NCI-H2029 (cell line): ENCODE results near the gene SMNDC1.
"Not testable (repeated sequence)": the region's sequence is repeated elsewhere in the genome, so short reads cannot be mapped to it uniquely, and the experiment has no call there.

Experiments
- DNase-seq: peaks from one replicate; lab custom pipeline; 2025; lab: John Stamatoyannopoulos, UW

Gene SMNDC1

DNA sequence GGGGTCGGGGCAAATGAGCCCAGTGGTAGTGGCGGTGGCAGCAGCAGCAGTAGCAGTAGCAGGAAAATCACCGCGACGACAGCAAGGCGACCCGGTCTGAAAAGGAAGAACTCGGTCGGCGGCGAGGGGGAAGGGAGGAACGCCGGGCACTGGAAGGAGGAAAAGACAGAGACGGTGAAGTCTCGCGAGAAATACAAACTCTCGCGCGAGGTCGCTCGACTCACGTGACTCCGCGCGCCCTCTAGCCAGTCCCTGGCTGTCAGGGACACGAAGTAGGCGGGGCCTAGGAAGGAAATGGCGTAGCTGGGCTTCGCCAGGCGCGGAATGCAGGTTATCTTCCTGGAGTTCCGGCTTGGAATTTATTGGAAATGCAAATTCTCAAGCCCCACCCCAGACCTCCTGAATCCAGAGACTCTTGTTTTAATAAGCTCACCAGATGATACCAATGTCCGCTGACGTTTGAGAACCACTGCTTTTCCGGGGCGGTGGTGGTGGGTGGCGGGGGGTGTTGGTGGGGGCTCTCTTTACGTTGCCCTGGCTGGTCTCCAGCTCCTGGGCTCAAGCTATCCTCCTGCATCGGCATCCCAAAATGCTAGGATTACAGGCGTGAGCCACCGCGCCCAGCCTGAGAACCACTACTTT lies at the start of gene SMNDC1:
Gene SMNDC1 (minus strand): TSS at position 141 of the 642 bp plus-strand sequence. CDS start 1,333 bp downstream, outside the sequence.
- DNase-seq, result peak; percentile 90

DNA sequence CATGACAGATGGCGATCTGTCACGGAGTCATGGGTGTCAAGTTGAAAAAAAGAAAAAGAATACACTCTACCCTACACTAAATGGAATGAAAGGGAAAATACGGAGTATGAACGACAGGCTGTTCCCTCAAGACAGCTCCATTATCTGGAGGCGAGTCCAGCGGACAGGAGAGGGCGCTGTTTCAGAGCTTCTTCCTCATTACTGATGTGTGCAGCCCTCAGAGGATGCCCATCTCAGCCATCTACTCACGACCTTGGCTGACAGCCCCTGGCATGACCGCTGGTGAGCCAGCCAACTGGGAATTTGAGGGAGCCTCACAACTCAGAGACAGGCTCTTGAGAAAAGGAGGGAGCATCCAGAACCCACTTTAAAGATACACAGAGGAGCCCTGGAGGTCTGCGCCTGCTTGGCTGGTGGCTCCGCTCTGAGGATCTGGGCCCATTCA lies 49.6 kb upstream of the SMNDC1 start:
- peak; percentile 8 for DNase-seq

GRCh38 chr10:110353244-110354119 lies 48.8 kb upstream of the SMNDC1 start:
- DNase-seq, result no peak

- DNase-seq, result no peak
Measured at GRCh38 chr10:110352930-110353243, 48.2 kb upstream of the SMNDC1 start.

DNA sequence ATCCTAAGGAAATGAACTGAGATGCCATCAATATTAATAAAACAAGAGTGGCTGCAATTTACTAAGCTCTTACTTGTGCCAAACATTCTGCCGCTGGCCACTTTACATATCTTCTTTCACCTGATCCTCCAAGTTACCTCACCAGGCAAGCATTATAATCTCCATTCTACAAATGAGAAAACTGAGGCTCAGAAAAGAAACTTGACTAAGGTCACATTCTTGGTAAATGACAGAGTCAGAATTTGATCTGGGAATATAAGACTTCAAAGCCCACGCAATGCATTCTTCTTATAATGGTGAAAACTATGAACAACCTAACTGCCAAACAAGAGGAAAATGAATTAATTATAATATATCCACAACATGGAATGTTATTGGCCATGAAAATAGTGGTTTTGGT lies 46.1 kb upstream of the SMNDC1 start:
- no peak for DNase-seq

GRCh38 chr10:110349831-110350230 lies 45.1 kb upstream of the SMNDC1 start:
- no peak for DNase-seq

DNA sequence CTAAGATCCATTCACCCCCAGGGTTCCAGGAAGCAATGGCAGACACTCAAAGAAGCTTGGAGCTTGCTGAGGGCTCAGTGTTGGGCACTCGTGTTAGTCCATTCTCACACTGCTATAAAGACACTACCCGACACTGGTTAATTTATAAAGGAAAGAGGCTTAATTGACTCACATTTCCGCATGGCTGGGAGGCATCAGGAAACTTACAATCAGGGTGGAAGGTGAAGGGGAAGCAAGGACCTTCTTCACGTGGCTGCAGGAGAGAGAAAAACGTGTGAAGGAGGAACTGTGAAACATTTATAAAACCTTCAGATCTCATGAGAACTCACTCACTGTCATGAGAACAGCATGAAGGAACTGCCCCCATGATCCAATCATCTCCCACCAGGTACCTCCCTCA lies 44.7 kb upstream of the SMNDC1 start:
- no peak for DNase-seq

DNA sequence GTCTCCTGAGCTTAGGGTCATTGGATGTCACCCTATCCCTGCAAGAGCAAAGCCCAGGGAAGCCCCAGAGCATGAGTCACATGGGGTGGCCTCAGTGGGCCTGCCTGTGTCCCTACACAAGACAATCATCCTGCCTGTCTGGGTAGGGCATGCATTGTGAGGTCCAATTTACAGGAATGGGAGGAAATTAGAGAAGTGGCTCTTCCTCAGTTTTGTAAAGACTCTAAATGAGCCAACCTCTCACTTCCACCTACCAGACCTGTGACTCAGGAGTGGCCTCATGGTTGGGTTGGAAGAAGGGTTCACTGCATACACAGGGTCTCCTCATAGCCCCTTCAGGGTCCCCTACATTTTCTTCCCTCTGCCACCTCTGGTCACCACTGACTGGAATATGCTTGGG lies 43.6 kb upstream of the SMNDC1 start:
- DNase-seq, result no peak

DNA sequence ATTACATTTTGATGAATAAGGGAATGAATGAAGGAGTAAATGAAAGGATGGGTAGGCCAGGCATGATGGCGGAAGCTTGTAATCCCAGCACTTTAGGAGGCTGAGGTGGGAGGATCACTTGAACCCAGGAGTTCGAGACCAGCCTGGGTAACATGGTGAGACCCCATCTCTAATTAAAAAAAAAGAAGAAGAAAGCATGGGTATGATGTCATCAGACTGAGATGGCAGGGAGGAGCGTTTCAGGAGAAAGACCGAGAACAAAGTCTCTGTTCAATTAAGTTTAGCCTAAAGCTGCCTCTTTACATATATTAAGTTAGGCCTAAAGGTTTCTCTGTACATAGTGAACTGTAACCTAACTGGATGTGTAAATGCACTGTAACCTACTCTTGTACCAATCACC lies 42.2 kb upstream of the SMNDC1 start:
- no peak for DNase-seq

GRCh38 chr10:110345286-110345685 lies 40.6 kb upstream of the SMNDC1 start:
- no peak for DNase-seq

GRCh38 chr10:110344622-110345021 lies 39.9 kb upstream of the SMNDC1 start:
- DNase-seq, result peak; percentile 41

DNA sequence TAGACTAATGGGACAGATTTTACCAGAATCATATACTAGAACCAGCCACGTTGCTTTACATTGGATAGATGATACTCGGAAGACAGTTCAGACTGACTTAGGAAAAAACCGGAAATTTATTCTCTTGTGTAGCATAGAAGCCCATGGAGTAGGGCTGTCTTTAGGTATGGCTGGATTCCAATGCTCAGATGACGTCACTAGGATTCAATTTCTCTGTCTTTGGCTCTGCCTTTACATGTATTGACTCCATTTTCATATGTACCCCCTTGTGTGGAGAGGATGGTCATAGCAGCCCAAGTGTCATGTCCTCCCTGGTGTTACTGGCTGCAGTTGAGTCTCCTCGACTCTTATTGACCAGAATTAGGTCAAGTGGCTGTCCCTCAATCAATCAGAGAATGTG lies 39.2 kb upstream of the SMNDC1 start:
- no peak for DNase-seq

DNA sequence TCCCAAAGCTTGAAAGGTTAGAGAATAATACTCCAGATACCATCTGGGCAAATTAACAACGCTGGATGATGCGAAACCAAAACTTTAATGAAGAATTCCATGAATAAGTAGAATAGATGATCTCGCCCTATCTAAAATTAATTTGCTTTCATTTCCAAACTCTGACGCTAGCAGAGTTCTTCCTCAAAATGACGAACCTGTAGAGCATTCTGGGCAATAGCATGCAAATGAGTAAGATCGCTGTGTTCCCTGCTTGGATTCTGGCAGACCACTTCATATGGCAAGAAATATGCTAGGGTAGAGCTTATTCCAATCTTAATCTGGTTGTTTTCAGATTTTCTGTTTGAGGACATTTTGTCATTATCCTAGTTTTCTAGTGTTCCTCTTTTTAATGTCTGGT lies 36.1 kb upstream of the SMNDC1 start:
- no peak for DNase-seq

GRCh38 chr10:110340122-110340521 lies 35.4 kb upstream of the SMNDC1 start:
- DNase-seq, result no peak

DNA sequence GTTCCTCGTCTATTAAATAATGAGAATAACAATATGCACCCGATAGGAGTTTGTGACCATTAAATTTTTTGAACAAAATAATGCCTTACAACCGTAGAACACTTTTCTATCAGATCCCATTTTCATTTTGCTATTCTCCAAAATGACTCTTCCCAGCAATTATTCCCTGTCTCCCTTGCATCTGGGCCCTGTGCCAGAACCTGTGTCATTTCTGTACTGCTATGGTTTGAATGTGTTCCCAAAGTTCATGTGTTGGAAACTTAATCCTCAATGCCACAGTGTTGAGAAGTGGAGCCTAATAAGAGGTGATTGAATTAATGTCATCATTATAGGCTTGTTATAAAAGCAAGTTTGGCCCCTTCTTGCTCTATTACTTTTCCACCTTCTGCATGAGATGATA lies 33.2 kb upstream of the SMNDC1 start:
- DNase-seq, result no peak

GRCh38 chr10:110337401-110337800 lies 32.7 kb upstream of the SMNDC1 start:
- no peak for DNase-seq

DNA sequence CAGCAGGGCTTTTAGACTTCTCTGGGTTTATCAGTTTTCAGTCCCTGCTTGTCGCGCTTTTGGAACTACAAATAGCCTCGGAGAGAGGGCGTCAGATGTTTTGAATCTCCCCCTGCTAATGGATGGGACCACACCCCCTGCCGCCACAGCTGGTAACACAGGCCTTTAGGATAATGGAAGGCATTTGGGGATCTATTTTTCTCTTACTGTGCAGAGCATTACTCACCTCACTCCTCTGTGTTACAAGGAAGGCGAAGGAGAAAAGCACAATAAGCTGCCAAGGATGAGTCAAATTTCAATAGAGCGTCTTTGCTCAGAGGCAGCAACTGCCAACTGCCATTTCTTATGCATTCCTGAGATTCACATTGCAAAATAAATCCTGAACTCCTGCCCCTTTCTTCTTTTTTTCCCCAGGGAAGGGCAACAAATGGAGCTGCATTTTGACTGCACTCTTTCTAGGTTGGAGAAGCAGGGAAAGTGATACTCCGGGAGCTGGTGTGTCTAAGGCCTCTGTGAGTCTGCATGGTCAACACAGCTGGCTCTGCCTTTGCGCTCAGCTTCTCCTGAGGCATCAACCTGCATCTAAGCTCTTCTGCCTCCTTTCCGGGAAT lies 31.5 kb upstream of the SMNDC1 start:
- DNase-seq, result no peak

DNA sequence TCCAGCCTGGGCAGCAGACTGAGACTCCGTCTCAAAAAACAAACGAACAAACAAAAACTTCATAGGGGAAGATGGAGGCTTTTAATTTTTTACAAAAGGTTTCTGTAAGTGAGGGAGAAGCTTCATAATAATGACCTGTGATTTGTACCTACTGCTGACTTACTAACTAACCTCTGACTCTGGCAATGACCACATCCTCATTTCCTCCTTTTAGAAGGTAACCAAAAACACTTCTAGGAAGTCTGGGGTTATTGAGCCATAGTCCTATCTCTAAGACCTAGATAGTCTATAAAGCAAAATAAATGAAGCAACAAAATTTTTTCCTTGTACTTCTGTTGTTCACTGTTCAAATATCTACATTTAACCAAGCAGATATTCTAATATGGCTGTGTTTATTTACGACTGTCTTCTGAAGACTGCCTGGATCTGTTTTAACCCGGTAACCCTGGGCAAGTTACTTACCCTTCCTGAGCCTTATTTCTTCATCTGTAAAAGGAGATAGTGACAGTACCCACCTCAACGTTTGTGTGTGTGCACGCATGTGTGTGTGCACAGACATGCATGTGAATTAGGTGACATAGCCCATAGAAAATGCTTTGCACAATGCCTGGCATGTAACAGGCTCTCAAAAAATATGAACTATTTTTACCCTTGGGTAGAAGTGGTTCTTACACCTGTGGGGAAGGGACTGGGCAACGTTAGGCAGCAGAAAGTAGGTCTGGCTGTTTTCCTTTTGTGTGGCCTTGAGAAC lies 30.8 kb upstream of the SMNDC1 start:
- DNase-seq, result no peak

DNA sequence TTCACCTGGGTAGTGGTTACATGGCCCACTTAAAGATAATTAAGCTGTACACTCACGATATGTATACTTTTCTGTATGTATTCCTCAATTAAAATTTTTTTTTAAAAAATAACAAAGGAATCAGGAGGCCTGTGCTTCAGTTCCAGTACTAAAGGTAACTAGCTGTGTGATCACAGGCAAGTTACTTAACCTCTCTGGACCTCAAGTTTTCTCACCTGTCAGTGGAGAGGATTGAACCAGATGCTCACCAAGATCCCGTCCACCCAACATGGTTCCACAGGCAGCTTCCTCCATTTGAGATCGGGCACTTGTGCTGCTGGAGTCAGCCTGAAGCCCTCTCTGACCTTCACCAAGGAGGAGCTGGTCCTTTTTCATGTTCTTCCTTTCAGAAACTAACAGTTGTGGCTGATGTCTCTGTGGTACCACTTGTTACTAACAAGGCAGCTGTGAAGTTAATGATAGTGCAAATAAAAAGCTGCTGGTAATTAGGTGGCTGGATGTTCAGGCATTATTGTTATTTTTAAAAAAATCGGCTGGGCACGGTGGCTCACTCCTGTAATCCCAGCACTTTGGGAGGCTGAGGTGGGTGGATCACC lies 29.4 kb upstream of the SMNDC1 start:
- no peak for DNase-seq

GRCh38 chr10:110331226-110331795 lies 26.6 kb upstream of the SMNDC1 start:
- not testable (repeated sequence) for DNase-seq

DNA sequence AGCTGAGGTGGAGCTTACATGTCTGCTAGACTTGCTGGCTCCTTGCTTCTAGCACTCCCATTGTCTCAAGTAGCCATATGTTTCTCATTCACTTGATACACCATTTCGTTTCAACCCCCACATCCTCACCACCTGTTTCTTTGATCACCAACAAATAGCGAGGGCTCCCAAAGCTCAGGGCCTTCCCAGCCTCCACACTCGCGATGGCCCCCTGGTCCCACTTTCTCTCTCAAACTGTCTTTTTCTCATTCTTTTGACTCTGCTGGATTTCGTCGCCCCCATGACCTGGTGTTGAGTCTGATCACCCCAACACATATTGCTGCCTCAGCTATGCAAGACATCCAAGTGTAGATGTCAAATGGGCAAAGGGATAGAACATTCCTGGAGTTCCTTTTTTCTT lies 26.0 kb upstream of the SMNDC1 start:
- no peak for DNase-seq
